OCI-LY7 (cell line): ENCODE data around the gene SPHKAP.

ENCODE experiments used
- CTCF ChIP-seq: fragments of 200-600 bp; sonication (generic); conservative IDR thresholded peaks from 2 replicates; pipeline ENCODE4 v1.5.1; 2014; ENCODE audit warnings: mild to moderate bottlenecking, antibody characterized with exemption, low read length, moderate library complexity, mixed read lengths
- EZH2phosphoT487 ChIP-seq: fragments of 200-600 bp; sonication (generic); IDR thresholded peaks from 2 replicates; pipeline ENCODE4 v1.6.1; 2018; ENCODE audit warnings: low read depth, borderline replicate concordance, mild to moderate bottlenecking, mixed run types, antibody characterized with exemption, low read length, moderate library complexity, mixed read lengths

- TF ChIP-seq CTCF (no peak), EZH2phosphoT487 (no peak)
These were observed 114.2 kb downstream of the SPHKAP start for GRCh38 chr2:228067309-228067708.
